Measurements from ENCODE around the gene LTBP3. TPM values are rescaled to one million over a fixed set of nuclear protein-coding genes. Genes with fewer than 3 reads are reported as not detected.

The LTBP3 gene
- total and polyA plus RNA-seq, 9 of the 15 experiments (the other 6 are each of a cell fraction or from before 2014, with no cell fraction given), result 0.06 to 20.5 (median 4.8) TPM

DNA sequence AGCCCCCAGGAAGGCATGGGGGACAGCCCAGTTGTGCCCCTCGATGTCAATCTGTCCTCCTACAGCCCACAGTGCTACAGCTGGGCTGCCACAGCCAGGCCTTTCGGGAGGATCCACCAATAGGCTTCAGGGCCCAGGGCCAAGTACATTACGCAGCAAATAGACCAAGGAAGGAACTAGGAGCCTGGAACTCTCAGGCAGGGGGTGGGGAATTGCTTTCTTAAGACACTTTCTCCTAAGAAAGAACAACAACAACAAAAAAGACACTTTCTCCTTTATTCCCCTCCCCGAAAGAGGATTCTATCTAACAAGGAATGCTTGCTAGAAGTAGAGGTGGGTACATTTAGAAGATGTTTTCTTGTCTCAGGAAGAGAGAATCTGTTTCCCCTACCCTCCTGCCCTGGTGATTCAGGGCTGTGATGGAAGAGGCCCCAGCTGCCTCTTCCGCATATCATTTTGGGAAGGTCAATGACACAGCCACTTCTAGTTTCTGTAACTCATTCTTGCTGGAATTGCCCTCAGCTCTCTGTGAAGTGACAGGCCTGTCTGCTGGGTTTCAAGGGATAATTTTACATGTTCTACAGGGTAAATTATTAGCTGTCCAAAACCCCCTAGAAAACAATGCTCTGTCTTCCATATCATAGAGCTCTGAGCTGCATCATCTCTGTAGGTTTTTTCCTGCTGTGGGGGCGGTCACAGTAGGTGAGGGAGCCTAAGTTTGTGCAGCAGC, 65.4 kb downstream of the LTBP3 start (continued):
- TF ChIP-seq, protein P1, sequence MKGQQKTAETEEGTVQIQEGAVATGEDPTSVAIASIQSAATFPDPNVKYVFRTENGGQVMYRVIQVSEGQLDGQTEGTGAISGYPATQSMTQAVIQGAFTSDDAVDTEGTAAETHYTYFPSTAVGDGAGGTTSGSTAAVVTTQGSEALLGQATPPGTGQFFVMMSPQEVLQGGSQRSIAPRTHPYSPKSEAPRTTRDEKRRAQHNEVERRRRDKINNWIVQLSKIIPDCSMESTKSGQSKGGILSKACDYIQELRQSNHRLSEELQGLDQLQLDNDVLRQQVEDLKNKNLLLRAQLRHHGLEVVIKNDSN (CRISPR knock-in tag; IDR thresholded peaks at IDR 0.05), result no peak
- TF ChIP-seq, protein P2, sequence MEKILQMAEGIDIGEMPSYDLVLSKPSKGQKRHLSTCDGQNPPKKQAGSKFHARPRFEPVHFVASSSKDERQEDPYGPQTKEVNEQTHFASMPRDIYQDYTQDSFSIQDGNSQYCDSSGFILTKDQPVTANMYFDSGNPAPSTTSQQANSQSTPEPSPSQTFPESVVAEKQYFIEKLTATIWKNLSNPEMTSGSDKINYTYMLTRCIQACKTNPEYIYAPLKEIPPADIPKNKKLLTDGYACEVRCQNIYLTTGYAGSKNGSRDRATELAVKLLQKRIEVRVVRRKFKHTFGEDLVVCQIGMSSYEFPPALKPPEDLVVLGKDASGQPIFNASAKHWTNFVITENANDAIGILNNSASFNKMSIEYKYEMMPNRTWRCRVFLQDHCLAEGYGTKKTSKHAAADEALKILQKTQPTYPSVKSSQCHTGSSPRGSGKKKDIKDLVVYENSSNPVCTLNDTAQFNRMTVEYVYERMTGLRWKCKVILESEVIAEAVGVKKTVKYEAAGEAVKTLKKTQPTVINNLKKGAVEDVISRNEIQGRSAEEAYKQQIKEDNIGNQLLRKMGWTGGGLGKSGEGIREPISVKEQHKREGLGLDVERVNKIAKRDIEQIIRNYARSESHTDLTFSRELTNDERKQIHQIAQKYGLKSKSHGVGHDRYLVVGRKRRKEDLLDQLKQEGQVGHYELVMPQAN (IDR thresholded peaks at IDR 0.05; ENCODE audit: borderline replicate concordance), result no peak
- TF ChIP-seq ZBTB7A (IDR thresholded peaks at IDR 0.05; ENCODE audit: borderline replicate concordance, control insufficient read depth, low read depth, low read length) (no peak), ZNF445 (CRISPR knock-in tag; IDR thresholded peaks at IDR 0.05; ENCODE audit: low read depth) (no peak), CEBPG (CRISPR knock-in tag; IDR thresholded peaks at IDR 0.05) (no peak), CEBPG (tag; conservative IDR thresholded peaks at IDR 0.05 in 1 of 2, IDR thresholded peaks at IDR 0.05 in 1 of 2) (0 out of 4 replicates have a peak, but pooled peaks of 1 of the 2 experiments have one; percentile 7), TAF15 (IDR thresholded peaks at IDR 0.05; ENCODE audit: low read depth, low read length) (no peak), IRF2 (CRISPR knock-in tag; IDR thresholded peaks at IDR 0.05) (no peak), TAL1 (IDR thresholded peaks at IDR 0.05) (no peak), DPF2 (IDR thresholded peaks at IDR 0.05) (peak; percentile 52; the same call in 1 of the 2 replicates), NR2C2 (CRISPR knock-in tag; IDR thresholded peaks at IDR 0.05) (no peak), NR2C2 (tag; IDR thresholded peaks at IDR 0.05) (0 out of 2 replicates have a peak, but pooled peaks have one; percentile 31), KLF13 (tag; IDR thresholded peaks at IDR 0.05; ENCODE audit: borderline replicate concordance, low read depth) (no peak), KLF6 (CRISPR knock-in tag; IDR thresholded peaks at IDR 0.05; ENCODE audit: borderline replicate concordance) (no peak), BMI1 (IDR thresholded peaks at IDR 0.05; ENCODE audit: low read length) (no peak)
- TF ChIP-seq, protein P3, sequence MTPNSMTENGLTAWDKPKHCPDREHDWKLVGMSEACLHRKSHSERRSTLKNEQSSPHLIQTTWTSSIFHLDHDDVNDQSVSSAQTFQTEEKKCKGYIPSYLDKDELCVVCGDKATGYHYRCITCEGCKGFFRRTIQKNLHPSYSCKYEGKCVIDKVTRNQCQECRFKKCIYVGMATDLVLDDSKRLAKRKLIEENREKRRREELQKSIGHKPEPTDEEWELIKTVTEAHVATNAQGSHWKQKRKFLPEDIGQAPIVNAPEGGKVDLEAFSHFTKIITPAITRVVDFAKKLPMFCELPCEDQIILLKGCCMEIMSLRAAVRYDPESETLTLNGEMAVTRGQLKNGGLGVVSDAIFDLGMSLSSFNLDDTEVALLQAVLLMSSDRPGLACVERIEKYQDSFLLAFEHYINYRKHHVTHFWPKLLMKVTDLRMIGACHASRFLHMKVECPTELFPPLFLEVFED (CRISPR knock-in tag; conservative IDR thresholded peaks at IDR 0.05), result no peak
- TF ChIP-seq, protein P4, sequence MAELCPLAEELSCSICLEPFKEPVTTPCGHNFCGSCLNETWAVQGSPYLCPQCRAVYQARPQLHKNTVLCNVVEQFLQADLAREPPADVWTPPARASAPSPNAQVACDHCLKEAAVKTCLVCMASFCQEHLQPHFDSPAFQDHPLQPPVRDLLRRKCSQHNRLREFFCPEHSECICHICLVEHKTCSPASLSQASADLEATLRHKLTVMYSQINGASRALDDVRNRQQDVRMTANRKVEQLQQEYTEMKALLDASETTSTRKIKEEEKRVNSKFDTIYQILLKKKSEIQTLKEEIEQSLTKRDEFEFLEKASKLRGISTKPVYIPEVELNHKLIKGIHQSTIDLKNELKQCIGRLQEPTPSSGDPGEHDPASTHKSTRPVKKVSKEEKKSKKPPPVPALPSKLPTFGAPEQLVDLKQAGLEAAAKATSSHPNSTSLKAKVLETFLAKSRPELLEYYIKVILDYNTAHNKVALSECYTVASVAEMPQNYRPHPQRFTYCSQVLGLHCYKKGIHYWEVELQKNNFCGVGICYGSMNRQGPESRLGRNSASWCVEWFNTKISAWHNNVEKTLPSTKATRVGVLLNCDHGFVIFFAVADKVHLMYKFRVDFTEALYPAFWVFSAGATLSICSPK (IDR thresholded peaks at IDR 0.05; ENCODE audit: borderline replicate concordance), result no peak
- TF ChIP-seq, protein P5, sequence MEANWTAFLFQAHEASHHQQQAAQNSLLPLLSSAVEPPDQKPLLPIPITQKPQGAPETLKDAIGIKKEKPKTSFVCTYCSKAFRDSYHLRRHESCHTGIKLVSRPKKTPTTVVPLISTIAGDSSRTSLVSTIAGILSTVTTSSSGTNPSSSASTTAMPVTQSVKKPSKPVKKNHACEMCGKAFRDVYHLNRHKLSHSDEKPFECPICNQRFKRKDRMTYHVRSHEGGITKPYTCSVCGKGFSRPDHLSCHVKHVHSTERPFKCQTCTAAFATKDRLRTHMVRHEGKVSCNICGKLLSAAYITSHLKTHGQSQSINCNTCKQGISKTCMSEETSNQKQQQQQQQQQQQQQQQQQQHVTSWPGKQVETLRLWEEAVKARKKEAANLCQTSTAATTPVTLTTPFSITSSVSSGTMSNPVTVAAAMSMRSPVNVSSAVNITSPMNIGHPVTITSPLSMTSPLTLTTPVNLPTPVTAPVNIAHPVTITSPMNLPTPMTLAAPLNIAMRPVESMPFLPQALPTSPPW (CRISPR knock-in tag; IDR thresholded peaks at IDR 0.05), result peak; percentile 47; the same call in 1 of the 2 replicates
- TF ChIP-seq, protein P6, sequence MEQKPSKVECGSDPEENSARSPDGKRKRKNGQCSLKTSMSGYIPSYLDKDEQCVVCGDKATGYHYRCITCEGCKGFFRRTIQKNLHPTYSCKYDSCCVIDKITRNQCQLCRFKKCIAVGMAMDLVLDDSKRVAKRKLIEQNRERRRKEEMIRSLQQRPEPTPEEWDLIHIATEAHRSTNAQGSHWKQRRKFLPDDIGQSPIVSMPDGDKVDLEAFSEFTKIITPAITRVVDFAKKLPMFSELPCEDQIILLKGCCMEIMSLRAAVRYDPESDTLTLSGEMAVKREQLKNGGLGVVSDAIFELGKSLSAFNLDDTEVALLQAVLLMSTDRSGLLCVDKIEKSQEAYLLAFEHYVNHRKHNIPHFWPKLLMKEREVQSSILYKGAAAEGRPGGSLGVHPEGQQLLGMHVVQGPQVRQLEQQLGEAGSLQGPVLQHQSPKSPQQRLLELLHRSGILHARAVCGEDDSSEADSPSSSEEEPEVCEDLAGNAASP (IDR thresholded peaks at IDR 0.05), result no peak
